Right atrium auricular region (tissue), 2 donors: ENCODE results near the gene CPXM2. TPM values are rescaled to one million over a fixed set of nuclear protein-coding genes. Genes with fewer than 3 reads are reported as not detected.

Source experiments
- DNase-seq: peaks from one replicate; pipeline ENCODE4 v3.0.0-alpha.2; 2019; ENCODE audit warnings: low spot score
- H3K27ac ChIP-seq, 2 donors: fragments of 200-600 bp; sonication (generic); 1 replicate in 1 of 2; 2 replicates in 1 of 2; pipeline ENCODE4 v1.5.1; 2016 to 2019
- H3K27me3 ChIP-seq, 2 donors: fragments of 200-600 bp; sonication (generic); one replicate each; pipeline versions ENCODE4 v1.5.1 to v1.6.0; 2017 to 2019
- H3K36me3 ChIP-seq: fragments of 200-600 bp; sonication (generic); one replicate; pipeline ENCODE4 v1.5.1; 2016
- H3K4me1 ChIP-seq, 2 donors: fragments of 200-600 bp; sonication (generic); one replicate each; pipeline versions ENCODE4 v1.5.1 to v1.6.0; 2017 to 2019
- H3K4me3 ChIP-seq, 2 donors: fragments of 200-600 bp; sonication (generic); 1 replicate in 1 of 2; 2 replicates in 1 of 2; pipeline ENCODE4 v1.5.1; 2017 to 2019; ENCODE audit warnings: mild to moderate bottlenecking in 1 of 2, moderate library complexity in 1 of 2
- H3K9me3 ChIP-seq, 2 donors: fragments of 200-600 bp; sonication (generic); one replicate each; pipeline ENCODE4 v1.5.1; 2019
- CTCF ChIP-seq, 2 donors: fragments of 200-600 bp; sonication (generic); IDR thresholded peaks; one replicate each; pipeline ENCODE4 v1.5.1; 2019; ENCODE audit warnings: antibody characterized with exemption in 2 of 2
- total RNA-seq, 2 donors: library from RNA; depleted of rRNA; stranded (reverse); fragments of >200 nt; gene quantifications; one replicate each; pipeline ENCODE4 v1.1.0, GENCODE V29; 2016

The CPXM2 gene
- total RNA-seq, 2 donors from 2014 or later = 8.3 to 8.5 TPM

GRCh38 chr10:123843835-123844234 is 47.8 kb downstream of the CPXM2 start:
- no peak overlapping the region for H3K27ac ChIP-seq

GRCh38 chr10:123842692-123843385 is 48.8 kb downstream of the CPXM2 start:
- Histone ChIP-seq H3K4me1 (no peaks in the 10 kb centered on the region), H3K36me3 (no peaks in the 10 kb centered on the region), H3K4me3 (no peak overlapping the region), H3K27ac (no peak overlapping the region), H3K27me3 (no peaks in the 10 kb centered on the region), H3K9me3 (no peaks in the 10 kb centered on the region)
- no peak for TF ChIP-seq CTCF (IDR thresholded peaks at IDR 0.05)
- peak; percentile 36 for DNase-seq

More at GRCh38 chr10:123843835-123844234, 47.8 kb downstream of the CPXM2 start:
- Histone ChIP-seq H3K36me3 (no peaks in the 10 kb centered on the region), H3K4me3 (no peak overlapping the region), H3K4me1 (no peaks in the 10 kb centered on the region), H3K9me3 (no peaks in the 10 kb centered on the region), H3K27me3 (no peaks in the 10 kb centered on the region)
- DNase-seq = no peak
- TF ChIP-seq CTCF (IDR thresholded peaks at IDR 0.05) = no peak

- Histone ChIP-seq H3K4me1 (no peaks in the 10 kb centered on the region), H3K27me3 (no peaks in the 10 kb centered on the region), H3K9me3 (no peaks in the 10 kb centered on the region), H3K27ac (no peak overlapping the region), H3K4me3 (no peak overlapping the region), H3K36me3 (no peaks in the 10 kb centered on the region)
- no peak for DNase-seq
- no peak for TF ChIP-seq CTCF (IDR thresholded peaks at IDR 0.05)
Measured at GRCh38 chr10:123841560-123841959, 50.0 kb downstream of the CPXM2 start.

- H3K4me3 ChIP-seq = no peak overlapping the region
- DNase-seq = peak; percentile 26
- no peaks in the 10 kb centered on the region for H3K9me3 ChIP-seq
- H3K4me1 ChIP-seq = no peaks in the 10 kb centered on the region
- no peak overlapping the region for H3K27ac ChIP-seq
- no peaks in the 10 kb centered on the region for H3K36me3 ChIP-seq
- no peaks in the 10 kb centered on the region for H3K27me3 ChIP-seq
- TF ChIP-seq CTCF (IDR thresholded peaks at IDR 0.05) = no peak
Measured at GRCh38 chr10:123841115-123841514, 50.5 kb downstream of the CPXM2 start.

- no peaks in the 10 kb centered on the region for H3K4me1 ChIP-seq
- H3K4me3 ChIP-seq = no peak overlapping the region
- TF ChIP-seq CTCF (IDR thresholded peaks at IDR 0.05) = no peak
- no peak overlapping the region for H3K27ac ChIP-seq
- H3K27me3 ChIP-seq = no peaks in the 10 kb centered on the region
- DNase-seq = no peak
- no peaks in the 10 kb centered on the region for H3K36me3 ChIP-seq
- H3K9me3 ChIP-seq = no peaks in the 10 kb centered on the region
Measured at GRCh38 chr10:123840714-123841113, 50.9 kb downstream of the CPXM2 start.
